ENCODE measurements around the gene RASGRF2. TPM values are rescaled to one million over a fixed set of nuclear protein-coding genes. Genes with fewer than 3 reads are reported as not detected.

RASGRF2 gene
- total RNA-seq, 1 donor from 2014 or later: 2.5 TPM

GRCh38 chr5:81058121-81058520 lies 98.0 kb downstream of the RASGRF2 start:
- H3K4me1 Mint-ChIP-seq (ENCODE audit: unreplicated experiment): no peaks in the 10 kb centered on the region
- no peaks in the 10 kb centered on the region for H3K36me3 Mint-ChIP-seq (ENCODE audit: low read depth, unreplicated experiment)
- no peak overlapping the region for H3K4me3 Mint-ChIP-seq (ENCODE audit: unreplicated experiment)
- TF ChIP-seq CTCF (IDR thresholded peaks at IDR 0.05; ENCODE audit: unreplicated experiment): no peak
- H3K27ac Mint-ChIP-seq (ENCODE audit: unreplicated experiment): no peak overlapping the region
- no peaks in the 10 kb centered on the region for H3K27me3 Mint-ChIP-seq (ENCODE audit: unreplicated experiment)
- no peaks in the 10 kb centered on the region for H3K9me3 Mint-ChIP-seq (ENCODE audit: unreplicated experiment)
- DNase-seq (ENCODE audit: low spot score): no peak

- no peaks in the 10 kb centered on the region for H3K9me3 Mint-ChIP-seq (ENCODE audit: unreplicated experiment)
- H3K4me1 Mint-ChIP-seq (ENCODE audit: unreplicated experiment): peaks cover 6% of the 10 kb centered on the region
- H3K27me3 Mint-ChIP-seq (ENCODE audit: unreplicated experiment): peaks cover 2% of the 10 kb centered on the region
- no peaks in the 10 kb centered on the region for H3K36me3 Mint-ChIP-seq (ENCODE audit: low read depth, unreplicated experiment)
- no peak overlapping the region for H3K4me3 Mint-ChIP-seq (ENCODE audit: unreplicated experiment)
- no peak for DNase-seq (ENCODE audit: low spot score)
- TF ChIP-seq CTCF (IDR thresholded peaks at IDR 0.05; ENCODE audit: unreplicated experiment): no peak
- no peak overlapping the region for H3K27ac Mint-ChIP-seq (ENCODE audit: unreplicated experiment)
These were observed 105.3 kb downstream of the RASGRF2 start for GRCh38 chr5:81065492-81065891.

GRCh38 chr5:81066102-81066501 lies 105.9 kb downstream of the RASGRF2 start:
- Mint-ChIP-seq H3K4me3 (ENCODE audit: unreplicated experiment) (no peak overlapping the region), H3K4me1 (ENCODE audit: unreplicated experiment) (peaks cover 6% of the 10 kb centered on the region), H3K36me3 (ENCODE audit: low read depth, unreplicated experiment) (no peaks in the 10 kb centered on the region), H3K27ac (ENCODE audit: unreplicated experiment) (no peak overlapping the region), H3K9me3 (ENCODE audit: unreplicated experiment) (no peaks in the 10 kb centered on the region), H3K27me3 (ENCODE audit: unreplicated experiment) (peaks cover 2% of the 10 kb centered on the region)
- TF ChIP-seq CTCF (IDR thresholded peaks at IDR 0.05; ENCODE audit: unreplicated experiment): no peak
- DNase-seq (ENCODE audit: low spot score): no peak

- Mint-ChIP-seq H3K4me3 (ENCODE audit: unreplicated experiment) (no peak overlapping the region), H3K27ac (ENCODE audit: unreplicated experiment) (no peak overlapping the region), H3K4me1 (ENCODE audit: unreplicated experiment) (peaks cover 6% of the 10 kb centered on the region), H3K36me3 (ENCODE audit: low read depth, unreplicated experiment) (no peaks in the 10 kb centered on the region), H3K9me3 (ENCODE audit: unreplicated experiment) (no peaks in the 10 kb centered on the region), H3K27me3 (ENCODE audit: unreplicated experiment) (peaks cover 2% of the 10 kb centered on the region)
- no peak for DNase-seq (ENCODE audit: low spot score)
- TF ChIP-seq CTCF (IDR thresholded peaks at IDR 0.05; ENCODE audit: unreplicated experiment): no peak
These were observed 107.2 kb downstream of the RASGRF2 start for GRCh38 chr5:81067406-81067805.

GRCh38 chr5:81068063-81068462 lies 107.9 kb downstream of the RASGRF2 start:
- no peaks in the 10 kb centered on the region for H3K36me3 Mint-ChIP-seq (ENCODE audit: low read depth, unreplicated experiment)
- no peak for TF ChIP-seq CTCF (IDR thresholded peaks at IDR 0.05; ENCODE audit: unreplicated experiment)
- H3K4me3 Mint-ChIP-seq (ENCODE audit: unreplicated experiment): no peak overlapping the region
- peak overlapping the region; percentile 45 for H3K27ac Mint-ChIP-seq (ENCODE audit: unreplicated experiment)
- no peak for DNase-seq (ENCODE audit: low spot score)
- peaks cover 6% of the 10 kb centered on the region for H3K4me1 Mint-ChIP-seq (ENCODE audit: unreplicated experiment)
- H3K27me3 Mint-ChIP-seq (ENCODE audit: unreplicated experiment): peaks cover 2% of the 10 kb centered on the region
- no peaks in the 10 kb centered on the region for H3K9me3 Mint-ChIP-seq (ENCODE audit: unreplicated experiment)
